AG04449 (cell line): ENCODE measurements around the gene C11orf91.

Source experiments
- CTCF ChIA-PET: fragments of 350-600 bp; formaldehyde crosslinking; extraction: SDS; loops from one replicate; lab custom pipeline; 2021; ENCODE audit warnings: antibody characterized with exemption; lab: Yijun Ruan, JAX
- POLR2A ChIA-PET: fragments of 400-600, 350-600 bp; formaldehyde crosslinking; extraction: SDS; loops from one replicate; lab custom pipeline; 2020; ENCODE audit warnings: antibody characterized with exemption, inconsistent platforms; lab: Yijun Ruan, JAX
- DNase-seq: peaks from one replicate; pipeline ENCODE4 v3.0.0-alpha.2; 2010; ENCODE audit warnings: low read depth, low spot score
- H3K4me3 ChIP-seq: 2 replicates; pipeline ENCODE4 v1.5.1; 2011; ENCODE audit warnings: low read depth, mild to moderate bottlenecking, control low read depth, low read length
- TF ChIP-seq, protein P1 (sequence below): IDR thresholded peaks from one replicate; pipeline ENCODE4 v1.5.1; 2011; ENCODE audit warnings: mild to moderate bottlenecking, moderate library complexity, low read length, control low read depth, inconsistent platforms; ENCODE audit not compliant: insufficient read depth; ENCODE audit errors: missing control alignments

C11orf91 gene

DNA sequence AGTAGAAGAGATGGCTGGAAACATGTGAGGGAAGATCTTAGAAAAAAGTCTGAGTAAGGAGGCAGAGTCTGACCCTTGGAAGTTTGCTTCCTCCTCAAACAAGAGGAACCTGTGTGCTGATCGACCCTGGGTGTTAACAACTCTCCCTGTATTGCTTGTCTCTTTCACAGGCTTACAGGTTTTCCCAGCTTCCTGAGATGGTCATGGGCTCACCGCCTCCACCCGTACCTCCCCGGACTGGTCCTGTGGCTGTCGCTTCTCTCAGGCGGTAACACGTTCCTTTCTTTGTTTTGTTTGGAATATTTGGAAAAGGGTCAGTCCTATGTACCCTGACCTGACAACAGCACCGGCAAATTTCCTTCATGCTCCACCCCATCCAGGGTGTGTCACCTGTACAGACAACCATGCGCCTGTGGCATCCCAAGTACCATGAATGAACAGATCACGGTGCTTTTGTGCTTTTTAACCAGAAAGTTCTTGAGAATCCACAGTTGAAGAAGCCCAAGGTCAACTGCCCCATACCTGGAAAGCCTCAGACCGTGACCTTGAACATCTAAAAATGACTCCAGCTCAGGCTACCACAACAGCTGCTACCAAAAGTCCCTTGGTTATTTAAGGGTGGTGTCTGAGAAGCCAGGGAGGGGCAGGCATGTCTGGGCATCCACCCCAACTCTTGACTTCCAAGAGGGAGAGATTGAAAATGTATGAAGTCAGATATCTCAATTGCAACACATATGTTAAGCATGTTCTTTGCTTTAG is 44.6 kb downstream of the C11orf91 start:
- no peak overlapping the region for H3K4me3 ChIP-seq
- no peak for DNase-seq
- ChIA-PET POLR2A (no interaction called here), CTCF (interaction anchor here (0.9 kb wide), 1 partner anchor 86 kb away, joined by 3 read pairs; no protein-coding TSS in a partner anchor)
- TF ChIP-seq, protein P1, sequence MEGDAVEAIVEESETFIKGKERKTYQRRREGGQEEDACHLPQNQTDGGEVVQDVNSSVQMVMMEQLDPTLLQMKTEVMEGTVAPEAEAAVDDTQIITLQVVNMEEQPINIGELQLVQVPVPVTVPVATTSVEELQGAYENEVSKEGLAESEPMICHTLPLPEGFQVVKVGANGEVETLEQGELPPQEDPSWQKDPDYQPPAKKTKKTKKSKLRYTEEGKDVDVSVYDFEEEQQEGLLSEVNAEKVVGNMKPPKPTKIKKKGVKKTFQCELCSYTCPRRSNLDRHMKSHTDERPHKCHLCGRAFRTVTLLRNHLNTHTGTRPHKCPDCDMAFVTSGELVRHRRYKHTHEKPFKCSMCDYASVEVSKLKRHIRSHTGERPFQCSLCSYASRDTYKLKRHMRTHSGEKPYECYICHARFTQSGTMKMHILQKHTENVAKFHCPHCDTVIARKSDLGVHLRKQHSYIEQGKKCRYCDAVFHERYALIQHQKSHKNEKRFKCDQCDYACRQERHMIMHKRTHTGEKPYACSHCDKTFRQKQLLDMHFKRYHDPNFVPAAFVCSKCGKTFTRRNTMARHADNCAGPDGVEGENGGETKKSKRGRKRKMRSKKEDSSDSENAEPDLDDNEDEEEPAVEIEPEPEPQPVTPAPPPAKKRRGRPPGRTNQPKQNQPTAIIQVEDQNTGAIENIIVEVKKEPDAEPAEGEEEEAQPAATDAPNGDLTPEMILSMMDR, result no peak

DNA sequence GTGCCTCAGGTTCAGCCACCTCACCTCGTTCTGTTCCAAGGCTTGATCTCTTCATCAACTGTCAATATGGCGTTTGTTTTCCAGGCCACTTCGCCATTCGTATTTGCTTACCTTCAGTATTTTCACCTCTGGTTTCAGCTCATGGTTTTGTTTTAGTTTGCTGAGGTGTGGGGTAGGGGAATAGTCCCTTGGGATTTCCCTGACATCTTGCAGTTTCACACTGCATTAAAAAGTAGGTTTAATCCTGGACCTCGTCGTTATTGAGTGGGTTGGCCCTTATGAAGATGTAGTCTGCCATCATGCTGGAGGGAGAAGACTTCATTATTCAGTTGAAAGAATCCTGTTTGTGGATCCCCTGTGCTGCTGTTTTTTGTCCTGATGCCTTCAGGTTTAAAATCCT is 46.0 kb downstream of the C11orf91 start:
- no peak overlapping the region for H3K4me3 ChIP-seq
- TF ChIP-seq, protein P1, result no peak
- CTCF ChIA-PET, result no interaction called here
- no peak for DNase-seq
- POLR2A ChIA-PET, result no interaction called here

DNA sequence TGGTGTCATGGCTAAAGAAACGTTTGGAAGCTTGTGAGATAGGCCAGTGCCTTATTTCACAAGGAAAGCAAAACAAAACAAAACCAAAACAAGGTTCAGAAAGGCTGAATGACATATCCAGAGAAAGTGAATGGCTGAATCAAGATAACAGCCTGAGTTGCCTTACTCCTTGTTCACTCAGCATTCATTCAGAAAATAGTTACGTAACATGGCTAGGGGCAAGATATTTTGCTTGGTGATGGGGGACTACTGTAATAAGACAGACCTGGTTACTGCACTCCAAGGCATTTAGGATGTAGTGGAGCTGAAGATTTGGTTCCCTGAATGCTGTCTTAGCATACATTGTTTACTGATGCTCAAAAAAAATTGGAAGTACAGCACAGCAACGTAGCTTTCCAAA is 47.7 kb downstream of the C11orf91 start:
- TF ChIP-seq, protein P1, result no peak
- H3K4me3 ChIP-seq, result no peak overlapping the region
- no peak for DNase-seq
- ChIA-PET CTCF (no interaction called here), POLR2A (no interaction called here)

DNA sequence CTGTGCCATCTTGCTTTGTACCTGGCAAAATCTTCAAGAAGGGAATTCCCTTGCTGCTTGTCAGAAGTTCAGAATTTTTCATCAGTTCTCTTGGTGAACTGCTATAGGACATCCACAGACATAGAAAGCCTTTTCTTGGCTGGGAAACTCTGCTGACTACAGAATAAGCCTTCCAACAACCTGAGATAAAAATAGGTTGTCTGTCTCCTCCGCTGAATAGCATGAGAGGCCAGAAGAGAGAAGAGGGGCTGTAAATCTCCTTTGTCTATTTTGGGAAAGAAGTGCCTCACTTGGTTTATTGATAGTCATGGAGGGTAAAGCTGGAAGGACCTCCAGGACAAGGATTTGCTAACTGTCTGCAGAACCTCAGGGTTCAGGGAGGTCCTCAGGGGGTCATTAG is 48.2 kb downstream of the C11orf91 start:
- ChIA-PET POLR2A (no interaction called here), CTCF (no interaction called here)
- no peak for DNase-seq
- H3K4me3 ChIP-seq, result no peak overlapping the region
- TF ChIP-seq, protein P1, result no peak

DNA sequence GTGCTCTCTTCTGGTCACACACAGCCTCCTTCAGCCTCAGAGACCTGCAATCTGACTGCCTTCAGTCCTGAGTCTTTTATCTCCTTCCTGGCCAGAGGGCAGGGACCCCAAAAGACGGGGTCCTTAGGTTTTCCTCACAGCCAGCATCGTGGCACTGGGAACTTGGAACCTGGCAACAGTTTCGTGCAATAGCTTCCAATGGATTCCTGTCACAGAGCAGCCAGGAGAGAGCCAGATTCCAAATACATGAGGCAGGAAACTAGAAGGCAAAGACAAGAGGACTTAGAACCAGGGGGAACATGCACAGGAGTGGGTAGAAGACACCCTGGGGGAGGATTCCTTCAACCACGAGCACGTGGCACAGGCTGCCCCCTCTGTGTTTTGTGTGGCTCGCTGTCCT is 48.6 kb downstream of the C11orf91 start:
- POLR2A ChIA-PET, result no interaction called here

DNA sequence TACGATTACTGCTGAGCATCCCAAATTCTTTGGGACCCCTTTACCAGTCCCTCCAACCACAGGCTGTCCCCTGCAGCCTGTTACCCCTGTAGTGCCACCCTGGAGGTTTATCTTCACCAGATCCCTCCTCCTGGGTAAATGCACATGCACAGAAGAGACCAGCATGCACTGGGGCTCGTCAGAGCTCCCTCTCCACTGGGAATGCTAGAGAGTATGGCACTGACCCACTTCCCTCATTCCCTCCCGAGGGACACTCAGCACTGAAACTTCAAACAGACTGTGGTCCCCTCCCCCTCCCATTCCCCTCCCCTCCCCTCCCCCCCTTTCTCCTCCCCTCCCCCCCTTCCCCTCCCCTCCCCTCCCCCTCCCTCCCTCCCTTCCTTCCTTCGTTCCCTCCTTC is 49.1 kb downstream of the C11orf91 start:
- POLR2A ChIA-PET, result no interaction called here
- H3K4me3 ChIP-seq, result no peak overlapping the region
- CTCF ChIA-PET, result no interaction called here
- TF ChIP-seq, protein P1, result no peak
- no peak for DNase-seq

More for the DNA sequence above, 48.6 kb downstream of the C11orf91 start:
- CTCF ChIA-PET, result no interaction called here
- no peak for DNase-seq
- H3K4me3 ChIP-seq, result no peak overlapping the region
- TF ChIP-seq, protein P1, result no peak
